Testis (tissue), 3 donors: ENCODE data around the gene APLF. TPM values are rescaled to one million over a fixed set of nuclear protein-coding genes. Genes with fewer than 3 reads are reported as not detected.

Experiments used
- DNase-seq: peaks from one replicate; pipeline ENCODE4 v3.0.0-alpha.2; 2019
- H3K27ac ChIP-seq, 2 donors: fragments of 200-600 bp; sonication (generic); one replicate each; pipeline ENCODE4 v1.5.1; 2019
- H3K27me3 ChIP-seq: fragments of 200-600 bp; sonication (generic); one replicate; pipeline ENCODE4 v1.5.1; 2019
- H3K36me3 ChIP-seq: fragments of 200-600 bp; sonication (generic); one replicate; pipeline ENCODE4 v1.5.1; 2017; ENCODE audit warnings: low read depth; ENCODE audit errors: missing control alignments
- H3K4me1 ChIP-seq: fragments of 200-600 bp; sonication (generic); one replicate; pipeline ENCODE4 v1.5.1; 2019
- H3K4me3 ChIP-seq, 2 donors: fragments of 200-600 bp; sonication (generic); one replicate each; pipeline ENCODE4 v1.5.1; 2017 to 2019
- H3K9me3 ChIP-seq: fragments of 200-600 bp; sonication (generic); one replicate; pipeline ENCODE4 v1.5.1; 2017
- CTCF ChIP-seq, 3 experiments: fragments of 450-650 bp in 2 of 3; fragments of 200-600 bp in 1 of 3; sonication (generic) in 1 of 3; IDR thresholded peaks; one replicate each; pipeline ENCODE4 v1.5.1; 2016 to 2019; ENCODE audit warnings: antibody characterized with exemption in 3 of 3, mild to moderate bottlenecking in 2 of 3, moderate library complexity in 1 of 3
- POLR2A ChIP-seq: fragments of 450-650 bp; IDR thresholded peaks from one replicate; pipeline ENCODE4 v1.6.1; 2017; ENCODE audit warnings: antibody characterized with exemption, mild to moderate bottlenecking, moderate library complexity
- WGBS, 2 donors: methylation state at CpG; one replicate each; pipeline ENCODE4 v1.1.5; 2018; 5-methylcytosine and 5-hydroxymethylcytosine counted together
- intact Hi-C: fragments of 100-400 bp; cut with DNase I; formaldehyde crosslinking; loops from one replicate; pipeline ENCODE4 v1.15.1; 2023; ENCODE audit warnings: low total_unique reads
- polyA plus RNA-seq: library from polyadenylated mRNA; stranded (reverse); fragments of 350-450 nt; fragmentation: Illumina TruSeq; extraction: RNeasy Lipid Tissue Mini Kit (QIAGEN cat#74804); gene quantifications from one replicate; pipeline ENCODE4 v1.2.3, GENCODE V29; 2014; ENCODE audit warnings: low read depth, low replicate concordance; ENCODE audit not compliant: insufficient read depth
- total RNA-seq, 2 donors: library from RNA; depleted of rRNA; stranded (reverse); fragments of >200 nt; gene quantifications; one replicate each; pipeline ENCODE4 v1.2.3, GENCODE V29; 2016

APLF gene
- total and polyA plus RNA-seq, 3 donors from 2014 or later, result 6.6 to 21.7 (median 14.7) TPM

DNA sequence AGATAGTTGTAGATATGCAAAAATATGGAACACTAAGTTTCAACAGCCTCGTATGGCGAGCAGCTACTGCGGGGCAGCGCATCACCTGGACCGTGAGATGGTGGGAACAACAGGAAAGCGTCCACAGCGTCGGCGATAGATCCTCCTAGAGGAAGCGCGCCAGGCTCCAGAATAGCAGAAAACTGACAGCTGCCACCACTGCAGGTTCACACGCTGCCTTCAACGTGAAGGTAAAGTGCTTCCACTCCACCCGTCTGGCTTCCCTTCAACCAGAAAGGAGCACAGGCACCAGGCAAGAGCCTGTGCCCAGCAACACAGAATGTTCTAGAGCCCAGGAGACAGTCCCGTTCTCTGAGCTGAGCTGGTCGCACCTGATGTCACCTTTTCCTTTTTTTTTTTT lies 20.3 kb upstream of the APLF start:
- no peaks in the 10 kb centered on the region for H3K4me1 ChIP-seq
- H3K4me3 ChIP-seq, result no peak overlapping the region
- intact Hi-C loops, result no loop called here
- H3K27ac ChIP-seq, result no peak overlapping the region
- DNase-seq, result no peak
- H3K27me3 ChIP-seq, result no peaks in the 10 kb centered on the region
- no peaks in the 10 kb centered on the region for H3K9me3 ChIP-seq
- no peak for TF ChIP-seq POLR2A
- TF ChIP-seq CTCF (IDR thresholded peaks at IDR 0.05), result no peak
- no peaks in the 10 kb centered on the region for H3K36me3 ChIP-seq
- 57 to 83% methylated on average over 14 to 16 of the region's 16 CpGs for WGBS, 2 donors

DNA sequence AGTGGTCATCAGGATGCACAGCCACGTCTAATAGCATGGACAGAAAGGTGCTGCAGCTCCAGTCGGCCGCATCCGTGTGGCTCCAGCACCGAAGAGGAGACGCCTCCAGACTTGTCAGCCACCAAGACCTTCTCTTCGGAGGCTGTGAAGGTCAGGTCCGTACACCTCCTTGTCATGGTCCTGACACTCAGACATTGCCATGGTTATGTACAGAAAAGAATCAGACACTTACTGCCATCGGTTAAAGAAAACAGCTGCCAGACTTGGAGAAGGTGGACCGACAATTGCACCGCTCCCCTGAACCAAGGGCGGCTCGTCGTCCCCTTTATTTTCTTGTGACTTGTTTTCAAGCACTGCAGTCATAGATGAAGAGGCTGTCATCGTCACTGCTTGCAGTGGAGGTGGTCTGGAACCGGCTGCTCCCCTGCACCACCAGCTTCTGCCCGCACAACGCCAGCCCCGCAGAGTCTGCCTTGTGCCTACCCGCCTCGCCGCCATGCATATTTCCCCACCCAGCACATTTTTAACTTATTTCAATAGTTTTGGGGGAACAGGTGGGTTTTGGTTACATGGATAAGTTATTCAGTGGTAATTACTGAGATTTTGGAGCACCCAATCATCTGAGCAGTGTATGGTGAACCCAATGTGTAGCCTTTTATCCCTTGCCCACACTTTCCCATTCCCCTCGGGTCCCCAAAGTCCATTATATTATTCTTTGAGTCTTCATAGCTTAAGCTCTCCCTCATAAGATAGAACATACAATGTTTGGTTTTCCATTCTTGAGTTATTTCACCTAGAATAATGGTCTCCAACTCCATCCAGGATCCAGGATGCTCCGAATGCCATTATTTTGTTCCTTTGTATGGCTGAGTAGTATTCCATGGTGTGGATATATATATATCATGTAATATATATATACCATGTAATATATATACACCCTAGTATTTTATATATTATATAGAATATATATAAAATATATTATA lies 18.4 kb upstream of the APLF start:
- TF ChIP-seq POLR2A, result no peak
- no peak for TF ChIP-seq CTCF (IDR thresholded peaks at IDR 0.05)
- DNase-seq, result no peak
- Histone ChIP-seq H3K27ac (no peak overlapping the region), H3K4me3 (peak overlapping the region in 1 of 2 donors; percentile 3), H3K27me3 (no peaks in the 10 kb centered on the region), H3K4me1 (no peaks in the 10 kb centered on the region), H3K36me3 (no peaks in the 10 kb centered on the region), H3K9me3 (no peaks in the 10 kb centered on the region)
- WGBS, 2 donors, result 63 to 65% methylated on average over 20 to 24 of the region's 24 CpGs
- intact Hi-C loops, result no loop called here

GRCh38 chr2:68452158-68452900 lies 15.1 kb upstream of the APLF start:
- 67 to 74% methylated on average over 5 of the region's 5 CpGs for WGBS, 2 donors
- no peaks in the 10 kb centered on the region for H3K27me3 ChIP-seq
- H3K27ac ChIP-seq, result no peak overlapping the region
- no peaks in the 10 kb centered on the region for H3K9me3 ChIP-seq
- no peaks in the 10 kb centered on the region for H3K36me3 ChIP-seq
- H3K4me3 ChIP-seq, result no peak overlapping the region
- intact Hi-C loops, result no loop called here
- no peaks in the 10 kb centered on the region for H3K4me1 ChIP-seq
- no peak for DNase-seq
- TF ChIP-seq CTCF (IDR thresholded peaks at IDR 0.05), result no peak
- TF ChIP-seq POLR2A, result no peak

- WGBS, 2 donors, result 71 to 83% methylated on average over 2 of the region's 2 CpGs
- H3K27me3 ChIP-seq, result no peaks in the 10 kb centered on the region
- no peak overlapping the region for H3K4me3 ChIP-seq
- no peak overlapping the region for H3K27ac ChIP-seq
- no peaks in the 10 kb centered on the region for H3K4me1 ChIP-seq
- TF ChIP-seq CTCF (IDR thresholded peaks at IDR 0.05), result no peak
- TF ChIP-seq POLR2A, result no peak
- DNase-seq, result no peak
- intact Hi-C loops, result no loop called here
- no peaks in the 10 kb centered on the region for H3K36me3 ChIP-seq
- H3K9me3 ChIP-seq, result no peaks in the 10 kb centered on the region
Observed at GRCh38 chr2:68453761-68454360, 13.5 kb upstream of the APLF start.
